Subcutaneous adipose tissue (tissue), 4 donors: ENCODE measurements around the gene USP21. TPM values are rescaled to one million over a fixed set of nuclear protein-coding genes. Genes with fewer than 3 reads are reported as not detected.

ENCODE experiments used
- total RNA-seq, 4 donors: library from RNA; depleted of rRNA; stranded (reverse); fragments of >200 nt; gene quantifications; one replicate each; pipeline ENCODE4 v1.1.0, GENCODE V29; 2016
- TF ChIP-seq, protein P1 (sequence below): fragments of 450-650 bp; IDR thresholded peaks from one replicate; pipeline ENCODE4 v1.5.1; 2016; ENCODE audit warnings: low read depth, mild to moderate bottlenecking, control low read depth, antibody characterized with exemption, moderate library complexity

Gene USP21
- total RNA-seq, 4 donors from 2014 or later = 8.8 to 19.6 (median 11.0) TPM

DNA sequence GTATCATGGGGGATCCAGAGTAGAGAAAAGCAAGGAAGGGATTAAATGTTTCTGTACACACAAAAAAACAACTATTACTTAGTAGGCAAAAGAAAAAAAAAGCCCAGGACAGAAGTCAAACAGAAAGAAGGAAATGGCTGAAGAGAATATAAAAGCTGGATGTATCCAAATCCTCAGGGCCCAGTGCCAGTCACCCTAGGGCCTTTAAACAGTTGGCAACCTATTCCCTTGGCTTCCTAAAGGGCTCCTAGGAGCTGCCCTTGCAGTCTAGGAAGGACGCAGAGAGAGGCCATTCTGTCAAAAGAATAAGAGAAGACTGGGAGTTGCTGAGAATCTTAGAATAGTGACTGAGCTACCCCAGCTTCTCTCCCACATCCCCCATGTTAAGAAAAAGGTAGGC is 13.0 kb downstream of the USP21 start:
- TF ChIP-seq, protein P1, sequence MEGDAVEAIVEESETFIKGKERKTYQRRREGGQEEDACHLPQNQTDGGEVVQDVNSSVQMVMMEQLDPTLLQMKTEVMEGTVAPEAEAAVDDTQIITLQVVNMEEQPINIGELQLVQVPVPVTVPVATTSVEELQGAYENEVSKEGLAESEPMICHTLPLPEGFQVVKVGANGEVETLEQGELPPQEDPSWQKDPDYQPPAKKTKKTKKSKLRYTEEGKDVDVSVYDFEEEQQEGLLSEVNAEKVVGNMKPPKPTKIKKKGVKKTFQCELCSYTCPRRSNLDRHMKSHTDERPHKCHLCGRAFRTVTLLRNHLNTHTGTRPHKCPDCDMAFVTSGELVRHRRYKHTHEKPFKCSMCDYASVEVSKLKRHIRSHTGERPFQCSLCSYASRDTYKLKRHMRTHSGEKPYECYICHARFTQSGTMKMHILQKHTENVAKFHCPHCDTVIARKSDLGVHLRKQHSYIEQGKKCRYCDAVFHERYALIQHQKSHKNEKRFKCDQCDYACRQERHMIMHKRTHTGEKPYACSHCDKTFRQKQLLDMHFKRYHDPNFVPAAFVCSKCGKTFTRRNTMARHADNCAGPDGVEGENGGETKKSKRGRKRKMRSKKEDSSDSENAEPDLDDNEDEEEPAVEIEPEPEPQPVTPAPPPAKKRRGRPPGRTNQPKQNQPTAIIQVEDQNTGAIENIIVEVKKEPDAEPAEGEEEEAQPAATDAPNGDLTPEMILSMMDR = no peak

DNA sequence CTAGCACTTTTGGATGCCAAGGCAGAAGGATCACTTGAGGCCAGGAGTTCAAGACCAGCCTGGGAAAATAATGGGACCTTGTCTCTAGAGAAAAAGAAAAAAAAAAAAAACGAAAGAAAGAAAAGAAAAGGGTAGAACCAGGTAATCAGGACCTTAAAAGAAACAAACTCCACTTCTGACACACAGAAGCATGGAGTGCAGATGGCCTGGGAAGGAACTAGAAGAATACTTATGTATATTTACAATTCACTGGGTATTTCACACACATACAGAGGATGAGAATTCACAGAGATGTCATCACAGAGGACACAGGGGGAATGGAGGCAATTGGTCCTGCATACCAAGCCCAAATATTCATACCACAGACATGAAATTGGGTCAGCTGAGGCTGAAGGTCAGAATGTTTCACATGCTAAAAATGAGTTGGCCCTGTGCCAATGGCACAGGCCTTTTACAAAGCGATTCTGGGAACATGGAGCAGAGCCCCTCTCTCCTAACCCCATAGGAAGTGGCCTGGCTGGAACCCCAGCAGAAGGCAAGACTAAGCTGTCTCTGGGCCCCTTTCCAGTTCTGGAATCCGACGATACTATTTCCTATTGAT is 13.6 kb downstream of the USP21 start:
- TF ChIP-seq, protein P1 = no peak

DNA sequence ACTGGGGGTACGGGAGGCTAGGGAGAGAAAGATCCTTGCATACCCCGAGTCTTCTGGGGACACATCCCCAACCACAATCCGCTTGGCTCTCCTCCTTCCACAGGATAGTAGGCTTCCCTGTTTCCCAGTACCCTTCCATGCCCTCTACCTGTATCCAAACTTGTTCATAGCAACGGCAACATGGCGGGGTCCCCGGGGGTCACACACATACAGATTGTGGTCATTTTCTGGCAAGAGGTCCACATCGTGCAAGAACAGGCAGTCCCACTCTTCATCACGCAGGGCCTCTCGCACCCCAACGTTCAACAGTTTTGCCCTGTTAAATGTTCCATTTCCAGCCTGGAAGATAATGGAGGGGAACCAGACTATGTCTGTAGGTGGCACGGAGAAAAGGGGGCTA is 14.4 kb downstream of the USP21 start:
- TF ChIP-seq, protein P1 = no peak

DNA sequence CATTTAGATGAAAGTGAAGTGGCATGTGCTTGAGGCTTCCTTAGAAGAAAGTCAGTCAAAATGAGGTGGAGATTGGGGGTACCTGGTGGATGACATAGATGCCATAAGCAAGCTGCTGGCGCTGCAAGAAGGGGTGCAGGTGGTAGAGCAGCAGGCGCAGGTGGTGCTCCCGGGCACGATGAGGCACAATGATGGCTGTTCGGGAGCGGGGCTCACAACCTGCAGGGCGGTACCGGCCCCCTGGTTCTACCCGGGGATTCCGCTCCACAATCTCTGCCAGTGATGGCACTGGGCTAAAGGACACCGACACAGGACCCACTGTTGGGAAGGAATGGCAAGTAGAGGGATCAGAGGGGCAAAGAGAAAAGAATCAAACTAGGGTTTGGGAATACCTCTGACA is 15.6 kb downstream of the USP21 start:
- TF ChIP-seq, protein P1 = no peak

DNA sequence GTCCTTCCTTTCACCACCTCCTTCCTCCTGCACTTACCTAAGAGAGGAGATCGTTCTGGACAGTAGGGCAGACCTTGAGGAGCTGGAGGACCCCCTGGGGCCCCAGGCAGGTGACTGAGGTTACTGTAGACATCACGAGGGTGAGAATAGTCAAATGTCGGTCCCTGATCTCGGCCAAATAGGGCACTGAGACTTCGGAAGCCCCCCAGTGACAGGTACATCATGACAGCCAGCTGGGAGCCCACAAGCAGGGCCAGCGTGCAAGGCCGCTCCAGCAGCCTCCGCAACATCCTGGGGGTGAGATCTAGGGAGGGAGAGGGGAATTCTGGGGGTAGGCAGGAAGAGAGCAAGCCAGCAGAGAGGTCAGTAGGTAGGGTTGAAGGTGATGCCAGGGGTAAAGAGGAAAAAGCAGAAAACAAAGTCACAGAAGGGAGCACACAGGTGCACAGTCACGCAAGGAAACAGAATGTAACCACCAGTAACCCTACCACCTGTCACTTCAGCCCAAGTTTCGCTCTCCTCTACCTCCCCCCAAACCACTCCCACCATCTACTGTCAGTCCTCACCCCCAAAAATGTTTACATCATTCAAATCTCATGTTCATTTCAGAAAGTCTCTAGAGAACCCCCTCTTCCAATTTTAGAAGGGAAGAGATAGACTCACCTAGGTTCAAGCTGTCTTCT is 16.6 kb downstream of the USP21 start:
- TF ChIP-seq, protein P1 = no peak

DNA sequence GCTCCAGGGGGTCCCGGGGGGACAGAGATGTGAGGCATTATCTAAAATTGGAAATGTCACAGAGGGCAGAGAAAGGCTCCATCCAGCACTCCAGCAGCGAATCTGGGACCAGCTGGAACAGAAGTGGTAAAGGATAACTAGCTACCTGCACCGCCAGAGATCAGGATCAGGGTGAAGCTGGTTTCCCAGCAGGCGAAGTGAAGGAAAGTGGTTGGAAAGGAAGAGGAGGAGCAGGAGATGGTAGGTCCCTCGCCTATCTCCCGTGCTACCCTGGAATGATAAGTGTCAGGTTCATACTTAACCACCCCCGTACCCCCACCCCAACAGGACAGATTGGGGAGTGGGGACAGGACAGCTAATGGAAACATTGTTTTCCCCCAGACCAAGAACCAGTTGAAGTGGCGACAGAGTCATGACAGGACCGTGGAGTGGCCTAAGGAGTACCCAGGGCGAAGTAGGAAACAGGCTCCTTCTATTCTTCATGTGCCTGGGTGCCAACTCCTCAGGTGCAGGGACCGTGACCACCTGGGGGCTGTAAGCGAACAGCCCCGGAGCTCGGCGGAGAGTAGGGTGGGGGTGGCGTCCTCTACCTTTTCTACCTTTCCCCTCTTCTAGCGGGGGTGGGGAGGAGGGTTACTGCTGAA is 17.3 kb downstream of the USP21 start:
- TF ChIP-seq, protein P1 = no peak
